Hypothalamus (tissue), 51 donors: ENCODE results near the gene DMD.
"Not testable (repeated sequence)": the region's sequence is repeated elsewhere in the genome, so short reads cannot be mapped to it uniquely, and the experiment has no call there.

Experiments
- DNase-seq, 51 donors: peaks; one replicate each; lab custom pipeline; 2025; lab: John Stamatoyannopoulos, UW

DMD gene

DNA sequence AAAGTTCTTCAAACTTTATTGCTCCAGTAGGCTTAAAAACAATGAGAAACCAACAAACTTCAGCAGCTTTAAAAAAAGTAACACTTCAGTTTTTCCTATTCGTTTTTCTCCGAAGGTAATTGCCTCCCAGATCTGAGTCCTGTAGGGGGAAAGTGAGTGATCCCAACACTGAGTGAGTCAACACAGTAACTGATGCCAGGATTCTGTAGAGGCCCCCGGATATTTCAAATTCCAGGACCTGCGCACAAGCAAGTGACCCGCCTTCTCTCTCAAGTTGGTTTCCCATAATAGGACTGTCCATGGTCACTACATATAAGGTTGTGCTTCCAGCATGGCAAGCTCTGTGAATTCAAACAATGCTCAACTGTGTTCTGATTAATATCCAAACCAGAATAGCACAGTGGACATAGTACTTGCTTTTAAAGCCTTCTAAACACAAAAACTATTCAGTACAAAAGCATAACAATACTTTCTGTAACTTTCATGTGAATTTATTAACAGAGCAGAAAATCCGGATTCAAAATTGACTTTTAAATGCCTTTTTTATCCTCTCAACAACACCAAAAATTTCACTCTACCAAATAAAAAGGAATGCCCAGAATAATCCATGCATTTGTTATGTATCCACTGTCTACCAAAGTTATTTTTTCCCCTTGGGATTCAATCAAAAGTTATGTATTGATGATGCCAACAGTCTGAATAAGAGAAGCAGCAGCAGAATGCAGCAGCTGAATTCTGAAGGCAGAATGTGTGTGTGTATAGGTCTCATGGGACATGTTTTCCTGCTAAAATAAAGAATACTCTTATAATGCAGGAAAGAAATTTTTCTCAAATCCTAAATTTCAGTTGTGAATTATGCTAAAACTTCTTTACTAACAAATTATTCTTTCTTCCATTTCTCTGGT, at the start of gene DMD:
Gene DMD, minus strand, starts transcription at position 194 of the 905 bp plus-strand sequence. CDS start 237 bp downstream, outside the sequence.
- DNase-seq: peak in 36 of 51 donors; percentile 0 to 52 (median 5)

DNA sequence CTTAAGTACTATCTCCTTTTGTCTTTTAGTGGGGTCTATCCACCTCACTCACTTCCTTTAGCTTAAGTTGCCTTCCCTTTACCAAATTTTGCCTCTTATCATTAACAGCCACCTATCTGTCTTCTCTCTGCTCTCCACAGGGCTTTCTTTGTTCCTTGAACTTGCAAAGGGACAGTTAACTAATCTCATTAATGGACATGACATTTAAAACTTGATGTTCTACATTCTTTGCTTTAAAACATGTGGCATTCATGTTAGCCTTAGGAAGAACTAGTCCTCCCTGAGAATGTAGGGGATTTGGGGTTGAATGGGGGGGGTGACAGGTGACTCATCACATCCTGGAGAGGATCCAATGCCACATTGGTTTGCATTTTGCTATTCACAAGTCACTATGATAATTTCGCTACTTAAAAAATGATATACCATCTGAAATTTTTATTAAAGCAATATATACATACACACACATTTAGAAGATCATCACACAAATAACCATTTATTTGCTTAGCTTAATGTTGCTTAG, 41.0 kb upstream of the DMD start:
- DNase-seq: no peak

DNA sequence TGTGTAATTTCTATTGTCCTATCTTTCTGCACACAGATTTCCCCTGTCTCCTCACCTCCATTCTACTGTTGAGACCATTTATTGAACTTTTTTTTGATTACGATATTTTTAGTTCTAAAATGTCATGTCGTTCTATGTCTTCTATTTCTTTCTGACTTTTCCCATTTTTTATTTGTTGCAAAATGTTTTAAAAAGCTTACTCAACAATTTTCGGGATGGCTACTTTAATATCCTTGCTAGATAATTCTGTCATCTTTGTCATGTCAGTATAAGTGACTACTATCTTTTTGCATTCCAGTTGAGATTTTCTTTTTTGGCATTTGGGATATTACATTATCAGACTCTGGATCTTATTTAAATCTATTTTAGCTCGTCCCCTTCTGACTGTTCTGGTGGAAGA, 7.5 kb upstream of the DMD start:
- no peak for DNase-seq

DNA sequence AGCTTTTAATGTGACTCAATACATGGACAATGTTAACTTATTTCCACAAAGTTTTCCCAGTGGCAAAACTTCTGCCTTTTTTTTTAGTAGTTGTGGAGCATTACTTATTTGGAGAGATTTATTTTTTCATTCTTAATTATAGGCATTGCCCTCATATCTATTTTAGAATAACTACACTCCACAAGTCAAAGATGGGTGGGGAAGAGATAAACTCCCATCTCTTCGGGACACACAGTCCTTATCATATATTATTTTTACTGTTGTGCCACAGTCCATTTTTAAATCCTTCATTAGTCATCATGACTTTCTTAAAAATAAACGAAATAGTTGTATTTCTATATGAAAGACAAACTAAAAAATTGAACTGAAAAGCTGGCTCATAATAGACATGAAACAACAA, 1.2 kb downstream of the DMD start:
- DNase-seq: no peak

DNA sequence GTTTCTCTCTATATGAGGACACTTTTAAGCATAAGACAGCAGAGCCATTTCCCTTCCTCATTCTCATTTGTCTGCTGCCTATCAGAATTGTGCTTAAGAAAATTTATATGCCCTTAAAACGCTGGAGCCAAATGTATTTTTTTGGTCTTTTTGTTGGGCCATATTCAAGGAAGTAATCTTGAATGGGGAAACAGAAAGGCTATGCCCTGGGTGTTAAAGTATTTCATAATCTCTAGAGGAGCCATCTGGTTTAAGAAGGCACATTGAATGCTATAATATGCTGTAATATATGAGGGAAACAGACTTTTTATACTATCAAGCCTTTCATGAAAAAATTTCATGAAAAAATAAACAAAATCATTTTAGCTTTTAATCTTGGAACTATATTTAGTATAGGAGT, 4.3 kb downstream of the DMD start:
- DNase-seq: no peak

DNA sequence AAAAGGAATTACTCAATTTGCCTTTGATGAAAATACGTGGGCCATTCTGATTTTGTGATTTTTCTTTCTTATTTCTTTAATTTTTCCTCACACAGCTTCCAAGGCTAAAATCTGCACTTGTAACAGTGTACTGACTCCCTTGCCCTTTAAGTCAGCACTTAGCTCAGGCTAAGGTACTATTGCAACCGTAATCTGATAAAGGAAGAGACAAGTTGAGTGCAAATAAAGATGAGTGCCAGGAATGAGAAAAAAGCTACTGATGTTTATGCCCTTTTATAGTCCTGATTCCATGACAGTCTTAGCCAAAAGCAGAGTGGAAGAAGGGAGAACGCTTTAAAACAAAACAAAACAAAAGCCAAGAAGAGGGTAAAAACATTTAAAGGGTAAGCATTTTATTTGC, 6.0 kb downstream of the DMD start:
- DNase-seq: no peak

DNA sequence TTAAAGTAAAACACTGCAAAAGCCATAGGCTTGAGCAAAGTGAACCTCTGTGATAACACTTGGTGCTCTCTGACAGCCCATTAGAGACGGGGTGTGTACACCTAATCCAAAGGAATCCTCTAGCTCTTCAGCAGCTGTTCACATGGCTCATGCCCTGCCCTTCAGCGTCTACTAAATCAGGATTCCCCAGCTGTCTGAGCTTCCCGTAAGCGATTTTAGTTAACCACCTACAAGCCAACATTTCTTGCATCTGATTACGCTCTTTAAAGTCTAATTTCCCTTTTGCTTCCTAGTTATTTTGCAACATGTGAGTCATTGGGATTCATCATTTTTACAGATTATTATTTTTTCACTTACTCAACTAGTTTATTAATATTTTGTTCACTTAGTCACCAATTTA, 6.5 kb downstream of the DMD start:
- DNase-seq: peak in 4 of 51 donors; percentile 0 to 11 (median 2)

DNA sequence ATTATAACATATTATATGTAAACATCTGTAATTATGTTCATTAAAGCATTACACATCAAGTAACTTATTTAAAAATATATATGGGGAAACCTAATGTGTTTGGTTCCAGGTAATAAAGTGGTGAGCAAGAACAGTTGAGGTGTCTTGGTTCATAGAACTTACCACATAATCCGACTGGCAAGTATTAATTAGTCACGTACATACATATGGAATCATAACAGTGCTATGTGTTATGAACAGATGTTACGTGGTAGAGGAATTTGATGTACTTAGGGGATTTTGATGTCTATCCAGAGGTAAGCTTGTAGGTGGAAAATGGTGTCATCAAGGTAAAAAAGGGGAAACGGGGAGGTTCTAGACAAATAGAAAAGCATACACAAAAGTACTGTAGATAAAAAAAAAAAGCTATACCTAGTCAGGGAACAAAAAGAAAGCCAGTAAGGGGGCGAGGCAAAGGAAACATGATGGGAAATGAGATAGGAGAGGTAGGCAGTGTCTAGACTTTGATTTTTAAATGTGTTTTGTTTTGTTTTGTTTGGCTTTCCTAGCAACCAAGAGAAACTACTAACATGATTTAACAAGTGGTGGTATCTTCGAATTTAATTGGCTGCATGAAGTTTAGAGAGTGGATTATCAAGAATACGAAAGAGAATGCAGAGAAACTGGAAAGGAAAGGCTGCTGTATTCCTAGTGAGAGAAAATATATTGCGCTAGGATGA, 12.6 kb downstream of the DMD start:
- DNase-seq: no peak

DNA sequence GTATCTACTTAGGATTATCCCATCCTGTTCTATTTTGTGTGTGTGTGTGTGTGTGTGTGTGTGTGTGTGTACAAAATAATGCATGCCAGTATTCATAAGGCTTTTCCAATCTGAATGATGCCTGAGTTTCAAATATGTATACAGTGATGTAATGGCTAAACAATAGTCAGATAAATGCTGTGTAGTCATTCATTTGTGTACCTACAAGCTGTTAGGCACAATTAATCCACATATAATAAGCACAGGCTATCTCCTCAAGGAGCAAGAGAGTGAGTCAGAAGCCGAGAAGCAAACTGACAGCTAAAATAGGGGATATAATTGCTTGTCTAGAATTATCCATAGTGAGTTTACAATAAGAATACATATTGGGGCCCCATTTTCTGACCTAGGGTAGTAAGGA, 15.7 kb downstream of the DMD start:
- DNase-seq: no peak

DNA sequence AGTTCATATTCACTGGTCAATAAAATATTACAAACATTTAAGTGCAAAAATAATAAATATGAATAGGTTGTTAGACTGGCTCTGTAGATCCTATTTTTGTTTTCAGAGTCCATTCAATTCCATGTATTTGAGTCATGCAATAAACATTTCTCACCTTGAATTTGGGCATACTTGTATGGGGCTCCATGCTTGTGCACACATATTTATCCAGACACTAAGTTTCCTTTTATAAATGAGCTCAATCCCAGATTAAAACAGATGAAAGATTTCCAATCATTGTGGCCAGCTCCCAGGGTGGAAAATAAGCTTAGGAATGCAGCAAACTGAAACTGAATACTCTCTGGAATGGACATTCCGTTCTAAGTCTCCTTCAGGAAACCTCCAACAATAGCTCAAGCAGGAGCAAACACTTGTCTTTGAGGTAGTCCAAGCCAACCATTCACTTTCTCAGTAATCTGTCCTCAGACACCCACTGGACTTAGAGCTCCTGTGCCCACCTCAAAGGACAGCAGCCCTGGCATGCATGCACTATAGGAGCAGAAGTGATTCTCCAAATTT, 16.4 kb downstream of the DMD start:
- no peak for DNase-seq

DNA sequence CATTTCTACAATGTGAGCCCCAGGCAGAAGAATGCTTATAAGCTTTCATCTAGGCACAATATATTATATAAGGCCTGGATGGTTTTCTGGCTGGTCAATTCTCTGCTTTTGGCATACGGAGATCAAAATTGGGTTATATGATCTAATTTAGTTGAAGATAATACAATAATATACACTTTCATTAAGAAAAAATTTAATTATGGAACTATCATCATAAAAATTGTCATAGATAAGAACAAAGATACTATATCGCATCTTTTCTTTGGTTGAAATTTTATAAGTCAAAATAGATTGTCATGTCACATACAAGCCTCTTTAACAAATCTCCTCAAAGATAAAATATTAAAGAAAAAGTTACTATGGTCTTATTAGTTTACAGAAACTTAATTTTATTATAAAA, 17.1 kb downstream of the DMD start:
- DNase-seq: no peak

DNA sequence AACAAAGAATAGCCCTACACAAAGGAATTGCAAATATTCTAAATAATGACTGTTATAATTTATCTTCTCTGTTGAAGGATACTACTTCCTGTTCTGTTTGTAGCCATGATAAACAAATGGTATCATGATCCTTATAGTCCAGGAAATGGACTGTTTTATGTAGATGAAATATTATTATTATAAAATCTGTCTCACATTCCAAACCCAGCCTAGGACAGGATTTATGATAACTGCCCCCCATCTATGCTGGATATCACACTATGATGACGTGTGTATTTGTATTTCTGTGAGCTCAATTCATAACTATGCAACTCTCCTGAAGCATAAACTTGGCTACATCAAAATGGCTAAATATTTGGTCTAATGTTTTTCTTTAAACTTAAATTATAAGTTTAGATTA, 21.3 kb downstream of the DMD start:
- DNase-seq: no peak

DNA sequence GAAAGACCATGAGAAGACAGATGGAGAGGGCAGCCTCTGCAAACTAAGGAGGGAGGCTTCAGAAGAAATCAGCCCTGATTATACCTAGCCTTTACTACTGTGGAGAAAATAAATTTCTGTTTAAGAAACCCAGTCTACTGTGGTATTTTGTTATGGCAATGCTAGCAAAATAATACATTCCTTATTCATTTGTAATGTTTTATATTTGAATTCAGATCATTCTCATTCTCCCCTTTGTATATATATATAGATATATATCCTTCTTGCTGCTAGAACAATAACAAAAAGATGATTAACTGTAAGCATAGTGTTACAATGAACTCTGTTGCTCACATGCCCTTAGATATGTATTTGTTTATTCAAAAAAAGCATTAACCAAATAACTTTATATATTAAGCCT, 22.5 kb downstream of the DMD start:
- DNase-seq: no peak

DNA sequence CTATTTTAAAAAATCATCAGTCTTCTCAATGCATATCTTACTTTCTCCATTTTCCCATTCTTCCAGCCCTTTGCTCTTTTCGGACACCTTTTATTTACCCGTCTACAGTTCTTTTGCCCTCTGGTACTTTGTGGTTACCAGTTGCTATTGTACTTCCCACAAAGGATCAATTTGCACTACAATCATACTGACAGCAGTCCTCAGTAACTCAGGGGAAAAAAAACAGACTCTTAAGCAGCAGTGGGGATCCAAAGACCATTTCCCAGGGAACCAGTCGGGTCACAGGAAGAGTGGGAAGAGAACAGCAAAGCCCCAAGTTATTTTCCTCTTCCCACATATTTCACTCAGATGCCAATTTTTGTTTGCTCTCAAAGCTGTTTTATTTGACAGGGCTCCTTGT, 23.1 kb downstream of the DMD start:
- DNase-seq: no peak

DNA sequence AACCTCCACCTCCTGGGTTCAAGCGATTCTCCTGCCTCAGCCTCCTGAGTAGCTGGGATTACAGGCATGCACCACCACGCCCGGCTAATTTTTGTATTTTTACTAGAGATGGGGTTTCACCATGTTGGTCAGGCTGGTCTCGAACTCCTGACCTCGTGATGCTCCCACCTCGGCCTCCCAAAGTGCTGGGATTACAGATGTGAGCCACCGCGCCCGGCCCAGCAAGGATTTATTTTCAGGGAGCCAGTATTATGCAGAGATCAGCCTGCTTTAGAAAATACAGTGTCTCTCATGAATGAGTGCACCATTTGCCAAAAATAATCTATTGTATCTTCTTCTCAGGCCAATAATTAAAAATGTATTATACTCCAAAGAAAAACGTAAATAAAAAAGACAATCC, 26.5 kb downstream of the DMD start:
- not testable (repeated sequence) for DNase-seq

DNA sequence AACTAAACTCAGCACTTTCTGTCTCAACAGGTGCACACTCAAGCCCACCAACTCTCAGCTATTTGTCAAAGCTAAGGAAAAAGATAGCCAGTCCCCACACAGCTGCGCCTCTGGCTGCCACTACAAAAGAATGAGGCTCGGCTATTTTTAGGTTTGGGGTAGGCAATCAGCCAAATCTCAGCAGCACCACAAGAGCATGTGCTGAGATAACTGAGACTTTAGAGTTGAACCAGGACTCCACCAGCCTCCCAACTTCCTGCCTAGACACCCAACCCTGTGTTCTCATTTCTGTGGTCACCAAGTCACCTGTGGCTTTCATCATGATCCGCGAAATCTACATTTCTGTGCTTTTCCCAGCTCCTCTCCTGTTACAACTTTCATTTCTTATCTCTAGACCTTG, 28.0 kb downstream of the DMD start:
- peak in 21 of 51 donors; percentile 0 to 18 (median 1) for DNase-seq

DNA sequence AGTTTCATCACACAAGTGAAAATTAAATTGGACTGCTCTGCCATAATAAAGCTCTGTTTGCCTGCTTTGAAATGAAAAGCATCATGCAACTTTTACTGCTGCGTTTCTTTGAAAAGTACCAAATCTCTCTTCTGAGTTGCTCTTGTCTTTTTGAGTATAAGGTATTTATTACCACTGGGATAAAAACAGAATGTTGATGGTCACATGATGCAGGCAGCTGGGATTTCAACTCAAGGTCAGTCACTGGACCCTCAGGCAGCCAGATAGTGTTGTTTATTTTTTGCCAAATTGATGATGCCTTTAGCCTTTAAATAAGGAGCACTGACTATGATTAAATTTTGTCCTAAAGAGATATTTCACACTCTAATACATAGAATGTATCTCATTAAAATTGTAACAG, 32.7 kb downstream of the DMD start:
- DNase-seq: no peak

DNA sequence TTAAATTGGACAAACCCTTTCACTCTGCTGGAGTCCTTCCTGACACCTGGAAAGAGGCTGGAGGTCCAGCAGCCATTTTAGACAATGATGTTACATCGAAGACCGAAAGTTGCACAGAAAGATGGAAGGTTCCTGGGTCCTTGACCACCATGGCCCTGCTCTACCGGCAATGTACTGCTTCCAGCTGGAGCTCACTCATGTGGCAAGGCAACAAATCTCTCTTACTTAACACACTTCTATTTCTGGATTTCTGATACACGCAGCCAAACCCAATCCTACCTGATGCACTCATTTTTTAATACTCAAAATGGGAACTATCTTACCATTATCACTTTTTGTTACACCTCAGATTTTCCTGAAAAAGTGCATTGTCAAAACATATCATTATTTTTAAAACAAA, 33.1 kb downstream of the DMD start:
- DNase-seq: no peak

DNA sequence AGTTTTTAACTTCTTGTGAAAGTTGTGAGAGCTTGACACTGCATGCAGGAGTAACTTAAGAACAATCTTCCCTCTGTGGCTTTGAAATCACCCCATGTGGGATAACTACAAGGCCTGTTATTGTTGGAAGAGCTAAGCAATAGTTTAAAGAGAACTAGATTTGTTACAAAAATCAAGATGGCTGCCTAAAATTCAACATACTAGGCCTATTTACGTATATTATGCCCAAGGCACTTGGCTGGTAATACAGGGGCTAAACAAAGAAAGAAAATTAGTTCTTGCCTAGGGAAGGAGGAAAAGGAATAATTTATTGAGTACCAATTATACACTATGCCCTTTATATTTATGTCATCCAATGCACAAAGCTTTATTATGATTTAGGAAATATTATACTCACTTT, 36.1 kb downstream of the DMD start:
- DNase-seq: no peak

DNA sequence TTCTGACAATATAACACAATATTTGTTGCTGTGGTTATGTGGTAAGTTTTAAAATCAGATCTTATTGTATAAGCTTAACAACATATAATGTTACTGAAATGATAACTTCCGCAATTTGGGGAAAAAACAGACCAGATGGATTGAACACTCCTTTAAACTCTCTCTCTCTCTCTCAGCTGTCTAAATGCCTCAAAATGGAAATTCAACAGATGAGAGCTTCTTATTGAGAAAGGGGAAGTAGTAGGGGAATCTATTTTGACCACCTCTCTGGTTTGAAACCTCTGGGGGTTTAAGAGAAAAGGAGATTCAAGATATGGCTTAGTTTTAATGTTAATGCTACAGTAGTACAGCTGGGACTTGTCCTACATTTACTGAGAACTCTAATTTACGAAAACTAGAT, 40.3 kb downstream of the DMD start:
- DNase-seq: no peak

DNA sequence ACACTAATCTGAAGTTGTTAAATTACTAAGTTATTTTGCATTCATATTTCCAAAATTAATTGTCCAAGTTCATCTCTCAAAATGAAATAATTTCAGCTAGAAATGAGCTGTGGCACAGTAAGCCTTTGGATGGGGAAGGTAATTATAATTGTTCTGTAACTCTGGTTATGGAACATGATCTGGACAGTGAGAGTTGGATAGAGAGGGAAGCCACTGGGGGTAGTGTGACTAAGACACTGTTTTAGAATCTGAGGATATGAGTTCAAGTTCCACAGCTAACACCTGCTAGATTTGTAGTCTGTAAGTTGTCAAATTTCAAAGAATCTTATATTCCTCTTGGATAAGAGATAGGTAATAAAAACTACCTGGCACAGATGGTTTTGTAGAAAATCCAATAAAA, 49.5 kb downstream of the DMD start:
- DNase-seq: no peak

DNA sequence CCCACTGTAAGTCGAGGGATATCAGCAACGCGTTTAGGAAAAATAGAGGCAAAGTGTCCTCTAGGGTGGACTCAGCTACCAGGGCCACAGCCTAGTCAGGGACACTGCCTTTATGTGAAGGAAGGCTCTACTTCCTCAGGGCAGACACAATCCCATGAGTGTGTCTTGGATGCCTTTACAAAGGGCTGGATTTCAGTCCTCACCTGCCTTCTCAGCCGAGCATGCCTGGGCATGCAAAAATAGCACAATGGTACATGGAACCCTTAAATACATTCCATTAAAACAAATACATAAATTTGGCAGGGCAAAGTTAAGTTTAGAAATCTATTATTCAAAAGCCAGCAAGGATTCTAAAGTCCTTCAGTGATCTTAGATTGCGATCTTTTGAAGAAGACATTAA, 51.1 kb downstream of the DMD start:
- no peak for DNase-seq
